NCI-H2227 (cell line): ENCODE data around the gene SOWAHA.
"Not testable (repeated sequence)": the region's sequence is repeated elsewhere in the genome, so short reads cannot be mapped to it uniquely, and the experiment has no call there.

Experiments used
- DNase-seq: peaks from one replicate; lab custom pipeline; 2025; ENCODE audit not compliant: unreplicated experiment; lab: John Stamatoyannopoulos, UW

Gene SOWAHA

DNA sequence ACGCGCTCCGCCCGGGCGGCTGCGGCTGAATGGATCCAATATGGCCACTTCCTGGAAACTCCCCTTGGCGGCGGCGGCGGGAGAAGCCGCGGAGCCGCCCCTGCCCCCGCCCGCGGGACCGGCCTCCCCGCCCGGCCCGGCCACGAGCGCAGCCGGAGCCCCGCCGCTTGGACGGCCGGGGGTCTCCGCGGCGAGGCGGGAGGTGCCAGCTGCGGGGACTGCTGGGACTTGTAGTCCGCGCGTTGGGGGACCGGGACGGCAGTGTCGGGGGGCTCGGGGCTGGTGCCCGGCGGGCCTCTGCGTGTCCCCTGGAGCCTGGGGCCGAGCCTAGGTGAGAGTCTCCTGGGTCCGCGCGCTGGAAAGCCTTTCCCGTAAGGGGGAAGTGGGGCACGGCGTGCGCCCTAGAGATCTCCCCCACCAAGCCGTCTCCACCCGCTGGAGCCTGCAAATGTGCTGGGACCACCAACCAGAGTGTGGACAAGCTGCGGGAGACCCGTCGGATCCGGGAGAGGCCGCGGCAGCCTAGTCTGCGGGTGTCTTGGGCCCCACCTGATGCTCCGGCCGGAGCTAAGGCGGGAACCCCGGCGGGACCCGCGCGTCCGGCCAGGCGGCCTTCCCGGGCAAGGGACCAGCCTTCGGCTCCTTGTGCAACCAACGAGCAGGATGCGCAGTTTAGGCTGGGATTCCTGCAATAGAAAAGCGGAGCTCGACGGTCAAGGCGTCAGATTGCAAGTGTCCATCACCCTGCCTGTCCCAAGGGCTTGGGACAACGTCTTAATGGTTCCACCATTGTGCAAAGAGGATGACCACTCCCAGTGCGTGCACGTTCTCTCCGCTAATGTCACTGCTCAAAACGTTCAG is 35.7 kb upstream of the SOWAHA start, which contains the start of gene SEPTIN8:
SEPTIN8 (minus strand) TSS at position 31 of the 861 bp plus-strand sequence. CDS start 102 bp downstream, outside the sequence.
- DNase-seq, result peak; percentile 59

- no peak for DNase-seq
Measured at GRCh38 chr5:132778129-132778528, 35.0 kb upstream of the SOWAHA start.

- DNase-seq, result no peak
Measured at GRCh38 chr5:132778856-132779255, 34.2 kb upstream of the SOWAHA start.

GRCh38 chr5:132779961-132780360 is 33.1 kb upstream of the SOWAHA start:
- DNase-seq, result no peak

GRCh38 chr5:132780577-132780976 is 32.5 kb upstream of the SOWAHA start:
- no peak for DNase-seq

DNA sequence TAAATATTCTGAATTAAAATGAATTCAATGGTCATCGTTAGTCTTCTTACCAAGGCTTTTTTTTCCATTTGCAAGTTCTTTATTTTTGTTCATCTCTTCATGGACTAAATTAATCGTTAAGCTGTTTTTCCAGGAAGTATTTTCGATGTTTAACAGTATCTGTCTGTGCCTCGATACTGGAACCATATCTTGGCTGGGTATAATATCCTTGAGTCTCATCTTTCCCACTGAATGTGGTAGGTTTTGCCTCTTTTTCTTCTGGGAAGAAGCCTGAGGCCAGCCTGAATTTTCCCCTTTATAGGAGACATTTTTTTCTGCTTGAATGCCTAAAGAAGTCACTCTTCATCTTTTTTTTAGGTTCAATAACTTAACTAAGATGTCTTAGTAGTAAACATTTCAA is 32.1 kb upstream of the SOWAHA start:
- no peak for DNase-seq

GRCh38 chr5:132782101-132782500 is 31.0 kb upstream of the SOWAHA start:
- no peak for DNase-seq

DNA sequence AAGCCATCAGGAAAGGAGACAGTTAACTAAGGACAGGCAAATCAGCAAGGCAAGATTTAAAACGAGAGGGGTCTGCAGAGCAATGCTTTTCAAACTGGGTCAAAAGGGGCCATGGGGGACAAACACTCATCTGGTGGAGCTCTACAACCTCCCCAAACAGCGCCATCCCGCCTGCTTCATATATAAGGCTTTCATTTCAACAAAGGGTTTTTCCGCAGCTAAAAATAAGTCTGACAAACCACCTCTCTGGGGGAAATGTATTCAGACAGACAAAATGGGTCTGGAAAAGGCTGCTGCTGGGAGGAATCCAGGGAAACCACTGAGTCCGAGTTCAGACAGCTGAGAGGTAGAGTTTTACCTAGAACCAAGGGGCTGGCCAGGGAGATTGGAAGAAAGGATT is 27.7 kb upstream of the SOWAHA start:
- DNase-seq, result no peak

- no peak for DNase-seq
Measured at GRCh38 chr5:132785864-132786263, 27.2 kb upstream of the SOWAHA start.

DNA sequence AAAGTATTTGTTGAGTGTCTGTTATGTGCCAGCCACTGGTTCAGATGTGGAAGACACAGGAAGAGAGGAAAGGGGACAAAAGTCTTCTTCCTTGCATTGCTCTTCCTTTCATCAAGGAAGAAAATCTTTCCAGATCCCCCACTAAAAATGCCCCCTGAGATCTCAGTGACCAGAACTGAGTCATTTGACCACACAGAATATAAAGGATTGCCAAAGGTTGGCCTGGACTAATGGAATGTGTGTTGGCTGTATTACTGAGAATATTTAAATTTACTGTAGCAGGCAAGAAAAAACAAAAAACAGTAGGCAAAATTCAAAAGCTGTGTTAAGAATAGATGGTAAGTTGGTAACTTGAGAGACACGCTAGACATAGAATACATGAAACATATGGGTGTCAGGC is 26.0 kb upstream of the SOWAHA start:
- no peak for DNase-seq

DNA sequence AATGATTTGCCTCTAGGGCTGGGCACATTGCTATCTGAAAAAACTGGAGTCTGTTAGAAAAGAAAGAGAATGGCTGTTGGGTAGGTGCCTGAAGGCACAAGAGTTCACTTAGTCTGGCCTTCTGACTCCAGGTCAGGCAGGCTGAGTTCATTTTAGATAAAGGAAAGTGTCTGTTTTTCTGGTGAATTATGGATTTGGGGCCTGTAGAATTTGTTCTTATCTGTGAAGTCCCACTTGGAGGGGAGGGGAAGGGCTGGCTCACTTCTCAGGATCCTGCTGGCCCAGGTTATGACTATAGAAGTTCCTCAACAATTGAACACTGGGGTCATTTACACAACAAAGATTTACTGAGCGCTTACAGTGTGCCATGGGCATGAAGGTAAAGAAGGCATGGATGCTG is 24.6 kb upstream of the SOWAHA start:
- DNase-seq, result no peak

DNA sequence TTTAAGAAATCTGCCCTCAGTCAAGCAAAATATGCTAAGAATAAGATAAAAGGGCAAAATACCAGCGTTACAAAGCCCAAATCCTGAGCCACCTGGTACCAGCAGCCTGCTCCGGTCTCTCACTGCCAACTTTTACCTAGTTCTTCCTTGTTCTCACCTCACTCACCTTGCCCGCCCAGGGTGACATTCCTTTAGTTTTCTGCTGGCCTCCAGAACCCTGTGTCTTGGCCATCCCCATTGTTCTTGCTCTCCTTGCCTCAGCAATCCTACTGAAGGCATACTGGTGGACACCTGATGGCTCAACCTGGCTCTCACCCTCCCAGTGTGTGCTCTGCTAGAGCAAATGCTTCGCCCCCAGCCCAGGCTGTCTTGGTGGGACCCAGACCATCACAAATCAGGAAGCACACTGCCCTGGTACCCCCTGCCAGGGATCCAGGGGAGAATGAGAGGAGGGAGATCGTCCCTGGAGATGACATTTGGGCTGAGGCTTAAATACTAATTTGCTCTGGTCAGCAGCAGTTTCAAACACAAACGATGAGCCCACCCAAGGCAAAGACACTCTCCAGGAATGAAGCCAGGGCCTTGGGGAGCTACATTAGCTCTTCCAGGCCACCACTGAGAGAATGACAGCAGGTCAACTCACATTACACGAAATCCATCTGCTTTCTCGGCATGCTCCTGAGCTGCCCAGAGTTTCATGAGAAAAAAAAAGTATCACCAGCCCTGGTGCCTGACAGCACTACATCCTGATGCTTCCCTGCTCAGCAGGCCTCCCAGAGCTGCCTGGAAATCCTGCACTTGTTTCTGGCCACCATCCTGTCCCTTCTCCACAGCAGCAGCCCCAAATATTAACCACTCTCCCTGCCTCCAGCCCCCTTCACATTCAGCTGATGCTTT is 23.9 kb upstream of the SOWAHA start:
- DNase-seq, result no peak

GRCh38 chr5:132790201-132790865 is 22.8 kb upstream of the SOWAHA start:
- DNase-seq, result no peak

GRCh38 chr5:132791026-132791425 is 22.1 kb upstream of the SOWAHA start:
- no peak for DNase-seq

DNA sequence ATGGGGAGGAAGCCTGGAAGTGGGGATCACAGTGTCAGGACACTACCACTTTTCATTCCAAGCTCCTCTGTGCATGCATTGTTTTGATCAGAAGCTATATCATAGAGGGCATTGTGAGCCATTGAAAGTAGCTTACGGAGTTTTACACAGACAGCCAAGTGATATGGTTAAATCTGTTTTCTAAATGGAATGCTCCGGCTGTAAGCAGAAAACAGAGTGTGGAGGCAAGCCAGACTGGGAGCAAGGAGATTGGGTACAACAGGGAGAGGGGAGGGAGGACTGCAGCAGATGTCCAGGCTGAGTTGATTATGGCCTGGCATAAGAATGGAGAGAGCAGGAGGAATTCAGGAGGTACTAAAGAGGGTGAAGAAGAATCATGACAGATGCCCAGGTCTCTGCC is 15.5 kb upstream of the SOWAHA start:
- DNase-seq, result no peak

- DNase-seq, result no peak
Measured at GRCh38 chr5:132799392-132799791, 13.7 kb upstream of the SOWAHA start.

GRCh38 chr5:132800545-132800944 is 12.6 kb upstream of the SOWAHA start:
- DNase-seq, result no peak

- DNase-seq, result no peak
Measured at GRCh38 chr5:132802044-132802684, 10.9 kb upstream of the SOWAHA start.

- not testable (repeated sequence) for DNase-seq
Measured at GRCh38 chr5:132802685-132803066, 10.4 kb upstream of the SOWAHA start.

GRCh38 chr5:132804219-132804618 is 8.9 kb upstream of the SOWAHA start:
- DNase-seq, result not testable (repeated sequence)

GRCh38 chr5:132805872-132806271 is 7.2 kb upstream of the SOWAHA start:
- not testable (repeated sequence) for DNase-seq
